Hindlimb muscle (tissue), 1 donor: ENCODE data around the gene ANKFY1. TPM values are rescaled to one million over a fixed set of nuclear protein-coding genes. Genes with fewer than 3 reads are reported as not detected.
A peak's percentile ranks its signal among the peaks of the same experiment; 100 is the strongest.
"Not testable (repeated sequence)": the region's sequence is repeated elsewhere in the genome, so short reads cannot be mapped to it uniquely, and the experiment has no call there.

Experiments used
- DNase-seq: peaks from one replicate; pipeline ENCODE4 v3.0.0-alpha.2; 2013
- polyA plus RNA-seq: library from polyadenylated mRNA; unstranded; fragments of 120-200 nt; gene quantifications from one replicate; pipeline ENCODE4 v1.2.1, GENCODE V29; 2013; ENCODE audit not compliant: insufficient read length

ANKFY1 gene
- polyA plus RNA-seq, 1 donor = 27.3 TPM

DNA sequence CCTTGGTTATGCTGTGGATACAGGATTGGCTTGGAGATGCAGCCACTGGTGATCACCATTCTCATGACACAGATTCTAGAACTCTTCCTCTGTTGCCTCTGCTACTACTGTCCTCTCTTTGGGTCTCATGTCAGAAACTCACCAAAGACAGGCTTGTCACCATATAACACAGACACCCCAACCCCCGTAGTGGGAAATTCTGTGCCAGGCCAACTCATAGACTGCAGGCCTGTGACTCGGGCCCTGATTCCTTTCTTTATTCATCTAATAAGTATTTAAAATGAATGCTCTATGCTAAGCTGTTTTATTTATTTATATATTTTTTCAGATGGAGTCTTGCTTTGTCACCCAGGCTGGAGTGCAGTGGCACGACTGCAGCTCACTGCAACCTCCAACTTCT is 111.3 kb downstream of the ANKFY1 start:
- DNase-seq = no peak

DNA sequence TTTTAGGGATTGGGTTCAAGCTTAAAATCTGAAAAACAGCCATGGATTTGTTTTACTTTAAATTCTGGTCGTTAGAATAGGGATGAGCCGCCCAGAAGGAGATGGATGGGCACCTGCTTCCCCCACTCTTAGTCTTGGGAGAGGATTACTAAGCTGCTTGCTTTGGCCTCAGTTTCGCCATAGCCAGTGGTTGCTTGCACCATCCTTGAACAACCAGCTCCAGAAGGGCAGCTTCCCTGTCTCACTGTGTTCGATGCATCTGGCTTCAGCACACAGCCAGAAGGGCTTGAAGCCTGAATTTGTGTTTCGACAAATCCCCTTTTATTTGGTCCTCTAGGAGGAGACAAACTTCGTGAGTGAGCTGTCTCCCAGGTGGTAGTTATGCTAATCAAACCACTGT is 113.7 kb downstream of the ANKFY1 start:
- no peak for DNase-seq

- DNase-seq = no peak
Measured at GRCh38 chr17:4148611-4149308, 115.0 kb downstream of the ANKFY1 start.

DNA sequence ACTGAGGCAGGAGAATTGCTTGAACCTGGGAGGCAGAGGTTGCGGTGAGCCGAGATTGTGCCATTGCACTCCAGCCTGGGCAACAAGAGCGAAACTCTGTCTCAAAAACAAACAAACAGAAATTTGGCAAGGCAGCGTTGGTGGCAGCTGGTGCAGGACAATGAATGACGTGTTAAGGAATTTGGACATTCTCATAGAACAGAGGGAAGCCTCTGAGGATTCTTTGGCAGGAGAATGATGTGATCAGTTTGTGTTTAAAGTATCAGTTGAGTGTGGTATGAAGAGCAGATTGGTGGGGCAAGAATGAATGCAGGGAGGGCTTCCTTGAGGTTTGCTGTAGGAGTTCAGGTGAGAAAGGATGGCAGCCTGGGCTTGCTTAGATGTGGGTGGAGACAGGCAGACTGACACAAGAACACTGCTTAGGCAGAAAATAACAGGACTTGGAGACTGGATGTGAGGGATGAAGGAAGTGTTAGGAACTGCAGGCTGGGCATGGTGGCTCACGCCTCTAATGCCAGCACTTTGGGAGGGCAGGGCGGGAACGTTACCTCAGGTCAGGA is 115.9 kb downstream of the ANKFY1 start:
- DNase-seq = no peak

- DNase-seq = no peak
Measured at GRCh38 chr17:4146641-4147040, 117.1 kb downstream of the ANKFY1 start.

- DNase-seq = no peak
Measured at GRCh38 chr17:4144422-4144747, 119.4 kb downstream of the ANKFY1 start.

DNA sequence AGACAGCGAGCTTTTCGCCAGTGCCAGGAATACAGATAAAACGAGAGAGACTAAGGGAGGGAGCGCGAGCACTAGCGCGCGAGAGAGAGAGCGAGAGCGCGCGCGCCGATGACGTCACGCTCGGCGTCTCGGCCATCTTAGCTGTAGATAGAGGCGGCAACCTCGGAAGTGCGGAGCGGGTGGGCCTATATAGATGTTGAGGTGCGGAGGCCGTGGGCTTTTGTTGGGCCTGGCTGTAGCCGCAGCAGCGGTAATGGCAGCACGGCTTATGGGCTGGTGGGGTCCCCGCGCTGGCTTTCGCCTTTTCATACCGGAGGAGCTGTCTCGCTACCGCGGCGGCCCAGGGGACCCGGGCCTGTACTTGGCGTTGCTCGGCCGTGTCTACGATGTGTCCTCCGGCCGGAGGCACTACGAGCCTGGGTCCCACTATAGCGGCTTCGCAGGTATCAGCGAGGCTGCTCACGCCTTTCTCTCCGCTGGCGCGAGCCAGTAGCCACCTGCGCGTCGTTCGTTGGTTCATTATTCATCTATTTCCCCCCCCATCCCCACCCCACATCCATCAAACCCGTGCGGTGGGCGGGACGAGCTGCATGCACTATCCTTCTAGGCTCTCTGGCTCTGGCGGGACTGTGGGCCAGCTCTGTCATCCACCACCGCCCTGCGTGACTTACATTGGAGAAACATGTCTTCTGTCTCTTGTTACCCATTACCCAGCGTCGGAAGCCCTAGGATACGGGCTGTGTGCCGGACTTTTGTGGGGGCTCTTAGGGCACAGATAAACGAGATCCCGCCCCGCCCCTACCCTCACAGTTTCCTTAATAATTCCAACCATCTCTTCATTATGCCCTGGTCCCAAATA is 120.0 kb downstream of the ANKFY1 start:
- peak; percentile 98 for DNase-seq

DNA sequence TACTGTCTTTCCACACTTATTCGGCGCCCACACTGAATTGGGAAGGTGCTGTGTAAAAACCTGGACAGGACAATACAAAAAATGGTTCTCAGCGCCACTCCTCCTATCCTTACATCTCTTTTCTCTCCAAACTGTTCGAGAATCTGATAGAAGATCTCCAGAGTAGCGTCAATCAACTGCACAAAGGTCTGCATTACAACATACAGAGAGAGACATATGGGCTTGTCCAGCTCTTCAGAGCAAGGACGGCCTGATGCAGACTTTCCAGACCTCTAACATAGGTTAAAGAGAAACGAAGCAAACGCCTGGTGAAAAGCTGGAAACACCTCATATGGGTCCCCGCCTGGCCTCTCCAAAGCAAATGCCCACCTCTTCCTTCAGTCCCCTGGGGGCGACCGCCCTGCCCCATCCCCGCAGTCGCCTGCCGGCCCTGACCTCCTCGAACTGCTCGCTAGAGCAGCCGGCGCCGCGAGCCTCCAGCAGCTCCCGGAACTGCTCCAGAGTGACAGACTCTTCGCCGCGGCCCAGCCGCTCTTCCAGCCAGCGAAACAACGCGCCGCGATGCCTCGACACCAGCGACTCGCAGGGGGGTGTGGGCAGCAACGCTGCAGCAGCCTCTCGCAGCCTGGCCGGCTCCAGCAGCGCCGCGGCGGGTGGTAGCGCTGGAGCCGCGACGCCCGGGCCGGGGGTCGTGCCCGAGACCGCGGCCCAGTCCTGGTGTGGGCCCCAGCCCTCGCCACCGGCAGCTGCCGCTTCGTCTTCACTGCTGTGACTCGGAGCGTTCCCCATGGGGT is 121.5 kb downstream of the ANKFY1 start:
- DNase-seq = no peak

DNA sequence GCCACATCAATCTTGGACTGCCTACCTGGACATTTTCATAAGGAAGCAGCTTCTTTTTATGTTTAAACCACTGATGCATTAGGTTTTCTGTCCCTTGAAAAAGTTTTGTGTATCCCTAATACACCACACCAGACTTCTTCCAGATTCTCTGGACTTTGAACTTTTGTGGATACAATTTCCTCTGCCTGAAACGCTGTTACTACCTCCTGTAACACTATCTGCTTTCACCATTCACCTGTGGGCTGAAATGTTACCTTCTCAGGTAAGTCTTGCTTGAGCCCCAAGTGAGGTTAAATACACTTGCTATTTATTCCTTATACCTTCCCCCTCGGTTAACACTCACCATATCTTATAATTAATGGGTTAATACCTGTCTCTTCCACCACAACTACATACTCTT is 123.7 kb downstream of the ANKFY1 start:
- no peak for DNase-seq

DNA sequence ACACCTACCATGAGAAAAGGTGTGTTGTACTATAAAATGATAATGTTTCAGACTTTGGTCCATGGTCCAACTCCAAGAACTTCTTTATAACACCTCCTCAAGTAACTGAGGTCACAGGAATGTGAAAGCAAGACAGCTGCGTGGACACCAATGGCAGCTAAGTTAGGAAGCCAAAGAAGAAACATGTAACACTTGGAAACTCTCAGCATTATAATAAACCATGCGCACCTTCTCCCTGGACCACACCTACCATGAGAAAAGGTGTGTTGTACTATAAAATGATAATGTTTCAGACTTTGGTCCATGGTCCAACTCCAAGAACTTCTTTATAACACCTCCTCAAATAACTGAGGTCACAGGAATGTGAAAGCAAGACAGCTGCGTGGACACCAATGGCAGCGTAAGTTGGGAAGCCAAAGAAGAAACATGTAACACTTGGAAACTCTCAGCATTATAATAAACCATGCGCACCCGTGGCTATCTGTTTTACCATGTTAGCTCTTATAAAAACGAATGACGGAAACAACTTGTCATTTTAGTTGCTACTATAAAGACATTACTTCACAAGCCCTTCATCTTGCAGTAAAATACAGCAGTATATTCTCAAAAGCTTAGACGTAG is 124.8 kb downstream of the ANKFY1 start:
- not testable (repeated sequence) for DNase-seq

GRCh38 chr17:4136373-4136772 is 127.4 kb downstream of the ANKFY1 start:
- DNase-seq = no peak

GRCh38 chr17:4135489-4135888 is 128.3 kb downstream of the ANKFY1 start:
- no peak for DNase-seq

DNA sequence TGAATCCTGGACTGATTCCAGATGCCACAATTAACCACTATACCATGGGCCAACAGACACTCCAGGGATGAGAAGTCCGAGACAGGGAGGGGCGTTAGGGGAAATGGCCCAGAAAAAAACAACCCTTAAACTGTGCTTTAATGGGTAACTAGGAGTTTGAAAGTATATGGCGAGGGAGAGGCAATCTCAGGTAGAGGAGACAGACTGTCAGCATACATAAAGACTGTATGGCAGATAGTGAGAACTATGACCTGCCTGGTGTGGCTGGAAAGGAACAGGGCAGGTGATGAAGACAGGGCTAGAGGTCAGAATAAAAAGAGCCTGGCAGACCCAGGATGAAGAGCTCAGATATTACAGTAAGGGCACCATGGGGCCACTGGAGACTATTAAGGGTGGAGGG is 129.1 kb downstream of the ANKFY1 start:
- no peak for DNase-seq

DNA sequence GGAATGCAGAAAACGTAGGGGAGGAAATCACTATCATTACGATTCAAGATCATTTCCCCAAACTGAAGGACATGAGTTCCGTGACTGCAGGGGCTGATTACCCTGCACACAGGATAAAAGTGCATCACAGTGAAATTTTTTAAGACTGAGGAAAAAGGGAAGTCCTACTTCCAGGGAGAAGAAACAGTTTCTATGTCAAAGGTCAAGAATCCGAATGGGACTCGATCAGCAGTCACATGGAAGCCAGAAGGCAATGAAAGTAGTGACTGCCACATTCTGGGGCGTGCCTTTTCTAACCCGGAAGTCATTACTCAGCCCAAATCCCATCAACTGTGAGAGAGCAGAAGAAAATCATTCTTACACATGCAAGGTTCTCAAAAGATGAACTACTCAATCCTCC is 133.1 kb downstream of the ANKFY1 start:
- DNase-seq = no peak

DNA sequence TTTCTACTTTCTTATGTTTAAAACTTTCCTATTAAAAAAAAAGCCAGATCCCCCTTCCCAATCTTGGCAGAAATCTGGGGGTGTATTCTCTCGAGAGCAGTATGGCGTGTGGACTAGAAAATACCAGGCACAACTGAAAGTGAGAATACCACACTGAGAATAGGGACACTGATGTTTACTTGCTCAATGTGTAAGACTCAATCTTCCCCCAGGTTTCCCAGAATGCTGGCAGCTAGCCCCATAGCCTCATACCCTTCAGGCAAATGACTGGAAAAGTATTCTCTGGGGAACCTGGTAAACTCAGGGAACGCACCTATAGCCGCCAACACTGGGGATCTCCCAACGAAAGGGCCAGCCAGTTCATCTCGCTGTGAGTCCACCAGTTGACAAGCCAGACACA is 136.2 kb downstream of the ANKFY1 start:
- DNase-seq = no peak

DNA sequence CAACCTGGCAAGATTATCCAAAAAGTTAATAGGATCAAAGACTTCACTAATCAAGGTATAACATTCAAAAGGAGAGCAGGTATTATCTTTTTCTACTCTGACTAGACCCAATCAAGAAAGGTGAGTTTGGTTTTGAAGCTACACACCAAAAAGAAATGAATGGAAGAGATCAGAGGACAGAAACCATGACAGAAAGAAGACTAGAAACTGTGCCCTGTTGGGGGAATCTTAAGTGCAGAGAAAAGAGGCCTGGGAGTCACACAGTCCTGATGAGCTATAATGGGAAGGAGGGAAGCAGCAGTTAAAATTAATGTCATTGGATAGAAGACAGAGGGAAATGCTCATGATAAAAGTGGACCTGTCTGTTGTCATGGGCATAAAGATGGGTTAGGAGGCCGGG is 138.2 kb downstream of the ANKFY1 start:
- DNase-seq = no peak

GRCh38 chr17:4124999-4125398 is 138.8 kb downstream of the ANKFY1 start:
- no peak for DNase-seq

DNA sequence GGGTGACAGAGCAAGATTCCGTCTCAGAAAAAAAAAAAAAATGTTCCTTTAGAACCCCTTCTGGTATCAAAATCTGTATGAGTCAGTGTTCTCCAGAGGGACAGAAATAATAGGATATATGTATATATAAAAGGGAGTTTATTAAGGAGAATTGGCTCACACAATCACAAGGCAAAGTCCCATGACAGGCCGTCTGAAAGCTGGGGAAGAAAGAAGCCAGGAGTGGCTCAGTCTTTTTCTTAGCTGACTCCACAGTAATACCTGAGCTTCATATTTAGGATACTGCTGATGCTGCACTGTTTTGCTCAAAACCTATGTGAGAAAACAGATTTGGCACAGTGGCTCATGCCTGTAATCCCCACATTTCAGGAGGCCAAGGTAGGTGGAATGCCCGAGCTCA is 143.4 kb downstream of the ANKFY1 start:
- DNase-seq = no peak

DNA sequence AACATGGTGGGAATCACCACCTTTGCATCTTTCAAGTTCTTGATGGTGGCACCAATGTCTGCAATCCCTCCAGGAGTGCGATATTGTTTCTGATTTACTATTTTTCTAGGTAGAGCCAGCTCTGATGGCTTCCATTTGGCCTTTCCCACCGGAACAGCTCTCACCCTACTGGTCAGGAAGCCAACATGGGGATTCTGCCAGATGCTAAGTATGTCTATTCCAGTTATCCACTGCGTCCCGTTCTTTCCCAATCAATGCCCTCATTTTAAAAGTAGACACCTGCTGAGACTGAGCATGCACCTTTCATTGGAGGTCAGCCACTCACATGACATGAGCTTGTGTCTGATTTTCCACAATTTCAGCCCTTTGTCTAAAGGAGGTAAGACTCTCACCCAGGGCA is 144.5 kb downstream of the ANKFY1 start:
- no peak for DNase-seq

DNA sequence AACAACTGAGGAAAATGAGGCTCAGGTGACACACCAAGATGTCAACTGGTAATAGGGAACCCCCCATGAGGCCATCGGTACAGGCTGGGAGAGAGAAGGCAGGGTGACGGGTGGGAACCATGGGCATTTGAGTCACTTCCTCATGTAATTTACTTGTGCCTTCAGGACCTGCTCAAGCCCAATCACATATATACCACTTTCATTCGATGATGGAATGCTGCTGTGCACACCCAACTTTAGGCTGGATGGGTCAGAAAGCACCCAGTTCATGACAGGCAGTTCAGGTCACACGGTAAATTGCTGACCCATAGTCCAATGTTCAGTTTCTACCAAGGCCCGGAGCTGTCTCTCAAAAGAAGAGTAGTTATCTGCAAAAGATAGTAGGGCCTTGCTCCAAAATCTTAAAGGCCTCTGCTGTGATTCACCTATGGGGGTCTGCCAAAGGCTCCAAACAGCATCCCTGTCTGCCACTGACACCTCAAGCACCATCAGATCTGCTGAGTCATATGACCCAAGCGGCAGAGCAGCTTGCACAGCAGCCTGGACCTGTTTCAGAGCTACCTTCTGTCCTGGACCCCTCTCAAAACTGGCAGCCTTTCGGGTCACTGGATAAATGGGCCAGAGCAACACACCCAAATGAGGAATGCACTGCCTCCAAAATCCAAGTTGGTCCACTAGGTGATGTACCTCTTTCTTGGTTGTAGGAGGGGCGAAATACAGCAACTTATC is 145.6 kb downstream of the ANKFY1 start:
- no peak for DNase-seq

DNA sequence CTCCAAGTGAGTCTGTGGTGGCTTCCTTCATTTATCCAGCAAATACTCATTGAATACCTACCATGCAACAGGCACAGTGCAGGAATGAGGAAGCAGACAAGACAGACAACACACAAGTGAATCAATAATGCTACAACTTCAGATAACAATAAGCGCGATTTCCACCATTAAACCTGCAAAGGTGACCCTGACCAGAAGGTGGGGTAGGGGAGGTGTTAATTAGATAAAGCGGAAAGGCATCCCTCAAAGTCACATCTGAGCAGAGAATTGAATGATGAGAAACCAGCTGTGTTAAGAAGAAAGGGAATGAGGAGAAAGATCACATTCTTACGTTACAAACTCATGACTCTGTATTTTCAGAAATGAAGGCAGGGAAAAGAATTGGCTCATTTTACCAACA is 147.3 kb downstream of the ANKFY1 start:
- DNase-seq = no peak
